Measurements from ENCODE around the gene DCAF11. TPM values are rescaled to one million over a fixed set of nuclear protein-coding genes. Genes with fewer than 3 reads are reported as not detected.
A peak's percentile ranks its signal among the peaks of the same experiment; 100 is the strongest.

The DCAF11 gene
- total and polyA plus RNA-seq, 2 of the 13 experiments (the other 11 are each of a cell fraction or from before 2014, with no cell fraction given) = 150 to 257 TPM

DNA sequence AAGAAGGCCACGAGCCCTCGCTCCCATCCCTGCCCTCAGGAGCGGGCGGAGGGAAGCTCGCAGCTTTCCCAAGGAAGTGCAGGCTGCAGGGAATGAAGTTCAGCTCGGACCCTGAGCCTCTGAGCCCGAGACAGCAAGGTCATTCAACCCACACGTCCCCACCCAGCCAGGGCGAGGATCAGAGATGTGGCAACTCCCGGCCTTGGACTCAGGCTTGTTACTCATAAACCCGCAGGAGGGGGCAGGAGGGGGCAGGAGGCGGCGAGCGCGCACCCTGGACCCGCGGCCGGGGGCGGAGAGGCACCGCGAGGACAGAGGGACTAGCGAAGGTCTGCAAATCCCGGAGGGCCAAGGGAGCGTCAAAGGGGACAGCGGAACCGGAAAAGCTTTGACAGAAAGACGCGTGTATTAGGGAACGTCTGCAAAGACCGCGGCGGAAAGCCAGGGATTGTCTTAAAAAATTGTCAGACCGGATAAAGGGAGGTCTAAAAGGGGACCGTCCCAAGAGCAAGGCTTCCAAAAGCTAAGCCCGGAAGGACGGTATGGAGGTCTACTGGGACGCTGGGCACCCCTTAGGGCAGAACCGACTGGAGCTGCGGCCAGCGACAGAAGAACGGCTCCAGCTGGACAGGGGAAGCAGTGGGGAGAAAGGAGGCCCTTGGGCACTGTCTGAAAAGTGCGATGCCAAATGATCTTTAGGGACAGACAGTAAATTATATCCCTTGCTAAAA, 611 bp upstream of the DCAF11 start (continued):
- TF ChIP-seq, protein P1, sequence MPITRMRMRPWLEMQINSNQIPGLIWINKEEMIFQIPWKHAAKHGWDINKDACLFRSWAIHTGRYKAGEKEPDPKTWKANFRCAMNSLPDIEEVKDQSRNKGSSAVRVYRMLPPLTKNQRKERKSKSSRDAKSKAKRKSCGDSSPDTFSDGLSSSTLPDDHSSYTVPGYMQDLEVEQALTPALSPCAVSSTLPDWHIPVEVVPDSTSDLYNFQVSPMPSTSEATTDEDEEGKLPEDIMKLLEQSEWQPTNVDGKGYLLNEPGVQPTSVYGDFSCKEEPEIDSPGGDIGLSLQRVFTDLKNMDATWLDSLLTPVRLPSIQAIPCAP (CRISPR knock-in tag; IDR thresholded peaks at IDR 0.05; ENCODE audit: low read depth) = no peak
- no peak; the same call in 1 of the 2 replicates for TF ChIP-seq ZSCAN30 (CRISPR knock-in tag; IDR thresholded peaks at IDR 0.05)
- peak; percentile 83 for TF ChIP-seq SRSF1 (optimal IDR thresholded peaks at IDR 0.05; ENCODE audit: low read depth, low read length)
- TF ChIP-seq ZNF10 (CRISPR knock-in tag; IDR thresholded peaks at IDR 0.05; ENCODE audit: borderline replicate concordance, low read depth) = no peak
- TF ChIP-seq, protein P2, sequence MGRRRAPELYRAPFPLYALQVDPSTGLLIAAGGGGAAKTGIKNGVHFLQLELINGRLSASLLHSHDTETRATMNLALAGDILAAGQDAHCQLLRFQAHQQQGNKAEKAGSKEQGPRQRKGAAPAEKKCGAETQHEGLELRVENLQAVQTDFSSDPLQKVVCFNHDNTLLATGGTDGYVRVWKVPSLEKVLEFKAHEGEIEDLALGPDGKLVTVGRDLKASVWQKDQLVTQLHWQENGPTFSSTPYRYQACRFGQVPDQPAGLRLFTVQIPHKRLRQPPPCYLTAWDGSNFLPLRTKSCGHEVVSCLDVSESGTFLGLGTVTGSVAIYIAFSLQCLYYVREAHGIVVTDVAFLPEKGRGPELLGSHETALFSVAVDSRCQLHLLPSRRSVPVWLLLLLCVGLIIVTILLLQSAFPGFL (CRISPR knock-in tag; IDR thresholded peaks at IDR 0.05) = no peak
- TF ChIP-seq, protein P3, sequence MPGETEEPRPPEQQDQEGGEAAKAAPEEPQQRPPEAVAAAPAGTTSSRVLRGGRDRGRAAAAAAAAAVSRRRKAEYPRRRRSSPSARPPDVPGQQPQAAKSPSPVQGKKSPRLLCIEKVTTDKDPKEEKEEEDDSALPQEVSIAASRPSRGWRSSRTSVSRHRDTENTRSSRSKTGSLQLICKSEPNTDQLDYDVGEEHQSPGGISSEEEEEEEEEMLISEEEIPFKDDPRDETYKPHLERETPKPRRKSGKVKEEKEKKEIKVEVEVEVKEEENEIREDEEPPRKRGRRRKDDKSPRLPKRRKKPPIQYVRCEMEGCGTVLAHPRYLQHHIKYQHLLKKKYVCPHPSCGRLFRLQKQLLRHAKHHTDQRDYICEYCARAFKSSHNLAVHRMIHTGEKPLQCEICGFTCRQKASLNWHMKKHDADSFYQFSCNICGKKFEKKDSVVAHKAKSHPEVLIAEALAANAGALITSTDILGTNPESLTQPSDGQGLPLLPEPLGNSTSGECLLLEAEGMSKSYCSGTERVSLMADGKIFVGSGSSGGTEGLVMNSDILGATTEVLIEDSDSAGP (CRISPR knock-in tag; IDR thresholded peaks at IDR 0.05; ENCODE audit: borderline replicate concordance) = peak; percentile 96
- peak; percentile 76 for TF ChIP-seq YY1 (IDR thresholded peaks at IDR 0.05; ENCODE audit: insufficient read depth, insufficient replicate concordance, low read depth, low read length)
- peak; percentile 99 for TF ChIP-seq PCBP1 (IDR thresholded peaks at IDR 0.05; ENCODE audit: borderline replicate concordance, low read depth, low read length)
- TF ChIP-seq, protein P4, sequence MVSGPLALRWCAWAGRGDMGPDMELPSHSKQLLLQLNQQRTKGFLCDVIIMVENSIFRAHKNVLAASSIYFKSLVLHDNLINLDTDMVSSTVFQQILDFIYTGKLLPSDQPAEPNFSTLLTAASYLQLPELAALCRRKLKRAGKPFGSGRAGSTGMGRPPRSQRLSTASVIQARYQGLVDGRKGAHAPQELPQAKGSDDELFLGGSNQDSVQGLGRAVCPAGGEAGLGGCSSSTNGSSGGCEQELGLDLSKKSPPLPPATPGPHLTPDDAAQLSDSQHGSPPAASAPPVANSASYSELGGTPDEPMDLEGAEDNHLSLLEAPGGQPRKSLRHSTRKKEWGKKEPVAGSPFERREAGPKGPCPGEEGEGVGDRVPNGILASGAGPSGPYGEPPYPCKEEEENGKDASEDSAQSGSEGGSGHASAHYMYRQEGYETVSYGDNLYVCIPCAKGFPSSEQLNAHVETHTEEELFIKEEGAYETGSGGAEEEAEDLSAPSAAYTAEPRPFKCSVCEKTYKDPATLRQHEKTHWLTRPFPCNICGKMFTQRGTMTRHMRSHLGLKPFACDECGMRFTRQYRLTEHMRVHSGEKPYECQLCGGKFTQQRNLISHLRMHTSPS (CRISPR knock-in tag; IDR thresholded peaks at IDR 0.05; ENCODE audit: low read depth) = peak; percentile 93
- no peak for TF ChIP-seq ZNF44 (CRISPR knock-in tag; IDR thresholded peaks at IDR 0.05)
- TF ChIP-seq SCMH1 (CRISPR knock-in tag; IDR thresholded peaks at IDR 0.05; ENCODE audit: borderline replicate concordance) = no peak
- TF ChIP-seq HOXA7 (CRISPR knock-in tag; IDR thresholded peaks at IDR 0.05) = no peak
- peak; percentile 100 for TF ChIP-seq ZNF788 (CRISPR knock-in tag; IDR thresholded peaks at IDR 0.05; ENCODE audit: borderline replicate concordance)
- no peak for TF ChIP-seq PRMT3 (CRISPR knock-in tag; IDR thresholded peaks at IDR 0.05; ENCODE audit: borderline replicate concordance, low read depth)
- no peak for TF ChIP-seq NFIB (CRISPR knock-in tag; IDR thresholded peaks at IDR 0.05; ENCODE audit: borderline replicate concordance)
- no peak; the same call in 1 of the 2 replicates for TF ChIP-seq KLF13 (CRISPR knock-in tag; IDR thresholded peaks at IDR 0.05)
- peak; percentile 99 for TF ChIP-seq ZMAT3 (CRISPR knock-in tag; conservative IDR thresholded peaks at IDR 0.05)
- TF ChIP-seq, protein P5, sequence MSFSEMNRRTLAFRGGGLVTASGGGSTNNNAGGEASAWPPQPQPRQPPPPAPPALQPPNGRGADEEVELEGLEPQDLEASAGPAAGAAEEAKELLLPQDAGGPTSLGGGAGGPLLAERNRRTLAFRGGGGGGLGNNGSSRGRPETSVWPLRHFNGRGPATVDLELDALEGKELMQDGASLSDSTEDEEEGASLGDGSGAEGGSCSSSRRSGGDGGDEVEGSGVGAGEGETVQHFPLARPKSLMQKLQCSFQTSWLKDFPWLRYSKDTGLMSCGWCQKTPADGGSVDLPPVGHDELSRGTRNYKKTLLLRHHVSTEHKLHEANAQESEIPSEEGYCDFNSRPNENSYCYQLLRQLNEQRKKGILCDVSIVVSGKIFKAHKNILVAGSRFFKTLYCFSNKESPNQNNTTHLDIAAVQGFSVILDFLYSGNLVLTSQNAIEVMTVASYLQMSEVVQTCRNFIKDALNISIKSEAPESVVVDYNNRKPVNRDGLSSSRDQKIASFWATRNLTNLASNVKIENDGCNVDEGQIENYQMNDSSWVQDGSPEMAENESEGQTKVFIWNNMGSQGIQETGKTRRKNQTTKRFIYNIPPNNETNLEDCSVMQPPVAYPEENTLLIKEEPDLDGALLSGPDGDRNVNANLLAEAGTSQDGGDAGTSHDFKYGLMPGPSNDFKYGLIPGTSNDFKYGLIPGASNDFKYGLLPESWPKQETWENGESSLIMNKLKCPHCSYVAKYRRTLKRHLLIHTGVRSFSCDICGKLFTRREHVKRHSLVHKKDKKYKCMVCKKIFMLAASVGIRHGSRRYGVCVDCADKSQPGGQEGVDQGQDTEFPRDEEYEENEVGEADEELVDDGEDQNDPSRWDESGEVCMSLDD (CRISPR knock-in tag; IDR thresholded peaks at IDR 0.05; ENCODE audit: borderline replicate concordance) = no peak
- TF ChIP-seq HOXA5 (CRISPR knock-in tag; IDR thresholded peaks at IDR 0.05) = peak; percentile 98
- peak; percentile 98 for TF ChIP-seq RBM39 (IDR thresholded peaks at IDR 0.05; ENCODE audit: low read depth, low read length, poor library complexity, severe bottlenecking)
